Panc1 (cell line): ENCODE measurements around the gene FTCDNL1. TPM values are rescaled to one million over a fixed set of nuclear protein-coding genes. Genes with fewer than 3 reads are reported as not detected.

Experiments used
- ATAC-seq: fragments of 200-7000 bp; cut with Tn5 transposase; 2 replicates; pipeline ENCODE4 v1.9.1; 2020; ENCODE audit warnings: mild to moderate bottlenecking, moderate library complexity
- BruUV-seq: library from RNA; stranded (reverse); fragments of 400-500 nt; replicated peaks from 2 replicates; lab custom pipeline; 2021; lab: Mats Ljungman, UMichigan
- CTCF ChIA-PET: fragments of 300-600 bp; sonication (Branson Sonifier 250); formaldehyde crosslinking; loops from one replicate; lab custom pipeline; 2022; ENCODE audit warnings: antibody characterized with exemption; lab: Charles Lee
- POLR2A ChIA-PET: fragments of 300-600 bp; sonication (Branson Sonifier 250); formaldehyde crosslinking; loops from one replicate; lab custom pipeline; 2022; ENCODE audit warnings: antibody characterized with exemption; lab: Charles Lee
- DNase-seq: peaks from one replicate; pipeline ENCODE4 v3.0.0-alpha.2; 2010; ENCODE audit warnings: low read depth, low spot score
- H3K27ac ChIP-seq: 2 replicates; pipeline ENCODE4 v1.5.1; 2011; ENCODE audit warnings: mild to moderate bottlenecking, low read length, inconsistent platforms
- H3K27me3 ChIP-seq: fragments of 200-500 bp; sonication (Bioruptor generic); 2 replicates; pipeline ENCODE4 v1.6.0; 2014; ENCODE audit warnings: low read length, inconsistent platforms; ENCODE audit not compliant: control insufficient read depth, insufficient read depth
- H3K36me3 ChIP-seq: fragments of 200-500 bp; sonication (Bioruptor generic); 2 replicates; pipeline ENCODE4 v1.5.1; 2014; ENCODE audit warnings: inconsistent platforms, mild to moderate bottlenecking, low read length, moderate library complexity; ENCODE audit not compliant: control insufficient read depth, insufficient read depth
- H3K4me1 ChIP-seq: 2 replicates; pipeline ENCODE4 v1.5.1; 2011; ENCODE audit warnings: inconsistent platforms, mild to moderate bottlenecking, low read length, moderate library complexity; ENCODE audit not compliant: control insufficient read depth, insufficient read depth
- H3K4me3 ChIP-seq, 2 experiments: 2 replicates each; pipeline ENCODE4 v1.5.1; 2011 to 2012; ENCODE audit warnings: low read depth in 2 of 2, low read length in 2 of 2, mild to moderate bottlenecking in 2 of 2, inconsistent platforms in 1 of 2, moderate library complexity in 1 of 2
- H3K9me3 ChIP-seq: fragments of 200-500 bp; sonication (Bioruptor generic); 2 replicates; pipeline ENCODE4 v1.5.1; 2014; ENCODE audit warnings: low read depth, mild to moderate bottlenecking, inconsistent platforms, low read length, moderate library complexity; ENCODE audit not compliant: control insufficient read depth, insufficient read depth
- POLR2AphosphoS5 ChIP-seq: IDR thresholded peaks from 2 replicates; pipeline ENCODE4 v1.6.1; 2012; ENCODE audit warnings: mild to moderate bottlenecking, low read depth, low read length, moderate library complexity
- SIN3A ChIP-seq: IDR thresholded peaks from 2 replicates; pipeline ENCODE4 v1.6.1; 2012; ENCODE audit warnings: low read depth, mild to moderate bottlenecking, low read length, moderate library complexity, borderline replicate concordance; ENCODE audit not compliant: insufficient read depth
- TCF7L2 ChIP-seq: IDR thresholded peaks from 2 replicates; pipeline ENCODE4 v1.6.1; 2011; ENCODE audit warnings: mild to moderate bottlenecking, low read depth, low read length, inconsistent platforms
- in situ Hi-C: cut with HindIII; loops from 2 replicates; pipeline ENCODE4 v1.10.0; 2016; ENCODE audit warnings: low sequenced_read_pairs, low pct_unique_long_range_greater_than_20kb
- intact Hi-C: fragments of 100-400 bp; cut with micrococcal nuclease; formaldehyde crosslinking; loops from one replicate; pipeline ENCODE4 v1.10.0; 2022; ENCODE audit not compliant: unreplicated experiment
- total RNA-seq: library from RNA; stranded (reverse); gene quantifications from one replicate; pipeline ENCODE4 v1.2.1, GENCODE V29; 2021; ENCODE audit not compliant: unreplicated experiment
- TF ChIP-seq, protein P1 (sequence below): fragments of 450-650 bp; IDR thresholded peaks from 2 replicates; pipeline ENCODE4 v1.5.1; 2017; ENCODE audit warnings: mild to moderate bottlenecking
- TF ChIP-seq, protein P2 (sequence below), 2 experiments: IDR thresholded peaks; 2 replicates each; pipeline ENCODE4 v1.6.1; 2011 to 2012; ENCODE audit warnings: low read depth in 2 of 2, control low read depth in 1 of 2, low read length in 1 of 2, mild to moderate bottlenecking in 1 of 2, moderate library complexity in 1 of 2; ENCODE audit not compliant: insufficient read depth in 1 of 2

Gene FTCDNL1
- total RNA-seq, 1 experiment from 2014 or later, result 2.8 TPM

DNA sequence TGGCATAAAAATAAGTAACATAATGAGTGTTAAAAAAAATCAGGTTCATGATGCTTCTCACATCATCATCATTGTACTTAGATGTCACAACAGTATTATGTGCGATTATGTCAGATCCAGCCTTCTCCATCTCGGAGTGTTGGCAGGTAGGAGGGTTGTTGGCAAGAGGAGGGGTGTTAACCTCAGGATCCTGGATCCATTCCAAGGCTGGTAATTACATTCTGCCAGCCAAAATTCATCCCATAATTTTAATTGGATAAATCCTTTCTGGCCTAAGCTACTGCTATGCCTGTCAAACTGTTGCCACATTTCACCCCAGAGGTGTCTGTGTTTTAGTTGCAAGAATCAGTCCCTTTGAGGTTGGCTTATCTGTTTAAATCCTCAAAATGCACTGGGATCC lies 891 bp upstream of the FTCDNL1 start:
- intact Hi-C loops, result no loop called here
- no peak overlapping the region for H3K4me3 ChIP-seq
- POLR2A ChIA-PET, result no interaction called here
- no peak for TF ChIP-seq POLR2AphosphoS5
- no peak for TF ChIP-seq TCF7L2
- TF ChIP-seq SIN3A, result no peak
- TF ChIP-seq, protein P1, sequence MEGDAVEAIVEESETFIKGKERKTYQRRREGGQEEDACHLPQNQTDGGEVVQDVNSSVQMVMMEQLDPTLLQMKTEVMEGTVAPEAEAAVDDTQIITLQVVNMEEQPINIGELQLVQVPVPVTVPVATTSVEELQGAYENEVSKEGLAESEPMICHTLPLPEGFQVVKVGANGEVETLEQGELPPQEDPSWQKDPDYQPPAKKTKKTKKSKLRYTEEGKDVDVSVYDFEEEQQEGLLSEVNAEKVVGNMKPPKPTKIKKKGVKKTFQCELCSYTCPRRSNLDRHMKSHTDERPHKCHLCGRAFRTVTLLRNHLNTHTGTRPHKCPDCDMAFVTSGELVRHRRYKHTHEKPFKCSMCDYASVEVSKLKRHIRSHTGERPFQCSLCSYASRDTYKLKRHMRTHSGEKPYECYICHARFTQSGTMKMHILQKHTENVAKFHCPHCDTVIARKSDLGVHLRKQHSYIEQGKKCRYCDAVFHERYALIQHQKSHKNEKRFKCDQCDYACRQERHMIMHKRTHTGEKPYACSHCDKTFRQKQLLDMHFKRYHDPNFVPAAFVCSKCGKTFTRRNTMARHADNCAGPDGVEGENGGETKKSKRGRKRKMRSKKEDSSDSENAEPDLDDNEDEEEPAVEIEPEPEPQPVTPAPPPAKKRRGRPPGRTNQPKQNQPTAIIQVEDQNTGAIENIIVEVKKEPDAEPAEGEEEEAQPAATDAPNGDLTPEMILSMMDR, result no peak
- TF ChIP-seq, protein P2, sequence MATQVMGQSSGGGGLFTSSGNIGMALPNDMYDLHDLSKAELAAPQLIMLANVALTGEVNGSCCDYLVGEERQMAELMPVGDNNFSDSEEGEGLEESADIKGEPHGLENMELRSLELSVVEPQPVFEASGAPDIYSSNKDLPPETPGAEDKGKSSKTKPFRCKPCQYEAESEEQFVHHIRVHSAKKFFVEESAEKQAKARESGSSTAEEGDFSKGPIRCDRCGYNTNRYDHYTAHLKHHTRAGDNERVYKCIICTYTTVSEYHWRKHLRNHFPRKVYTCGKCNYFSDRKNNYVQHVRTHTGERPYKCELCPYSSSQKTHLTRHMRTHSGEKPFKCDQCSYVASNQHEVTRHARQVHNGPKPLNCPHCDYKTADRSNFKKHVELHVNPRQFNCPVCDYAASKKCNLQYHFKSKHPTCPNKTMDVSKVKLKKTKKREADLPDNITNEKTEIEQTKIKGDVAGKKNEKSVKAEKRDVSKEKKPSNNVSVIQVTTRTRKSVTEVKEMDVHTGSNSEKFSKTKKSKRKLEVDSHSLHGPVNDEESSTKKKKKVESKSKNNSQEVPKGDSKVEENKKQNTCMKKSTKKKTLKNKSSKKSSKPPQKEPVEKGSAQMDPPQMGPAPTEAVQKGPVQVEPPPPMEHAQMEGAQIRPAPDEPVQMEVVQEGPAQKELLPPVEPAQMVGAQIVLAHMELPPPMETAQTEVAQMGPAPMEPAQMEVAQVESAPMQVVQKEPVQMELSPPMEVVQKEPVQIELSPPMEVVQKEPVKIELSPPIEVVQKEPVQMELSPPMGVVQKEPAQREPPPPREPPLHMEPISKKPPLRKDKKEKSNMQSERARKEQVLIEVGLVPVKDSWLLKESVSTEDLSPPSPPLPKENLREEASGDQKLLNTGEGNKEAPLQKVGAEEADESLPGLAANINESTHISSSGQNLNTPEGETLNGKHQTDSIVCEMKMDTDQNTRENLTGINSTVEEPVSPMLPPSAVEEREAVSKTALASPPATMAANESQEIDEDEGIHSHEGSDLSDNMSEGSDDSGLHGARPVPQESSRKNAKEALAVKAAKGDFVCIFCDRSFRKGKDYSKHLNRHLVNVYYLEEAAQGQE (IDR thresholded peaks at IDR 0.05; ENCODE audit: insufficient read depth in 1 of 2, low read depth in 2 of 2, low read length in 1 of 2), result no peak
- H3K27ac ChIP-seq, result no peak overlapping the region
- H3K9me3 ChIP-seq, result no peaks in the 10 kb centered on the region
- no TSS peak for BruUV-seq
- no peaks in the 10 kb centered on the region; the same call in 1 of the 2 replicates for H3K4me1 ChIP-seq
- in situ Hi-C loops, result no loop called here
- no peaks in the 10 kb centered on the region for H3K36me3 ChIP-seq
- CTCF ChIA-PET, result no interaction called here
- no peak for ATAC-seq
- no peak for DNase-seq
- H3K27me3 ChIP-seq, result no peaks in the 10 kb centered on the region; the same call in 1 of the 2 replicates

DNA sequence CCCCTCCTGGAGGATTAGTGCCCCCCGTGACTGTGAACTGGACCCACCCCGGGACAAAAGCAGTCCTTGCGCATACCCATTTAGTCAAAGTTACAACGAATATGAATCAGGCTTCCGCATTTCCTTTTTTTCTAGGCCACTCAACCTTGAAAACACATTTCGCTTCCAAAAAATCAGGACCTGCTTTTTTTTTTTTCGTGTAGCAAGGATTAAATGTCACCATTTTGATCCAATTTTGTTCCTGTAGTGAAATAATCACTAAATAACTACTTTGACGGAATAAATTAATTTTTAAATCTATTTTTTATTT lies 464 bp upstream of the FTCDNL1 start:
- POLR2A ChIA-PET, result no interaction called here

More for the DNA sequence above, 464 bp upstream of the FTCDNL1 start:
- no TSS peak for BruUV-seq
- H3K27ac ChIP-seq, result peak overlapping the region; percentile 55
- no peak for DNase-seq
- CTCF ChIA-PET, result no interaction called here
- ATAC-seq, result no peak
- peak overlapping the region; percentile 64 to 76 for H3K4me3 ChIP-seq
- H3K4me1 ChIP-seq, result no peaks in the 10 kb centered on the region; the same call in 1 of the 2 replicates
- in situ Hi-C loops, result no loop called here
- intact Hi-C loops, result no loop called here
- H3K9me3 ChIP-seq, result no peaks in the 10 kb centered on the region
- H3K27me3 ChIP-seq, result no peaks in the 10 kb centered on the region; the same call in 1 of the 2 replicates
- TF ChIP-seq, protein P2 (IDR thresholded peaks at IDR 0.05; ENCODE audit: insufficient read depth in 1 of 2, low read depth in 2 of 2, low read length in 1 of 2), result no peak
- TF ChIP-seq, protein P1, result peak; percentile 63
- no peaks in the 10 kb centered on the region for H3K36me3 ChIP-seq
